ENCODE results near the gene TMEM18.

GRCh38 chr2:634636-635388 lies 42.4 kb downstream of the TMEM18 start:
- TF ChIP-seq CTCF (IDR thresholded peaks at IDR 0.05) (no peak), POLR2AphosphoS5 (IDR thresholded peaks at IDR 0.05) (no peak)

Measured in esophagus muscularis mucosa (tissue), 3 donors.